Measurements from ENCODE around the gene FAT2. TPM values are rescaled to one million over a fixed set of nuclear protein-coding genes. Genes with fewer than 3 reads are reported as not detected.

The FAT2 gene
- polyA plus RNA-seq, 3 donors, result not detected

GRCh38 chr5:151632524-151632923 is 41.4 kb upstream of the FAT2 start:
- H3K9ac ChIP-seq (ENCODE audit: insufficient read depth, low read length, poor library complexity, severe bottlenecking), result no peak overlapping the region
- H3K4me3 Mint-ChIP-seq, result no peak overlapping the region
- H3K4me2 ChIP-seq (replicated peaks; ENCODE audit: extremely low read depth, low read length, poor library complexity, severe bottlenecking), result no peak overlapping the region

GRCh38 chr5:151631941-151632340 is 40.8 kb upstream of the FAT2 start:
- no peak for DNase-seq
- Histone ChIP-seq H3K4me2 (replicated peaks; ENCODE audit: extremely low read depth, low read length, poor library complexity, severe bottlenecking) (no peak overlapping the region), H3K27me3 (ENCODE audit: control insufficient read depth in 2 of 2, insufficient read depth in 2 of 2, low read length in 2 of 2) (peaks cover 0 to 4% of the 10 kb centered on the region in 2 donors), H3K36me3 (replicated peaks in 1 of 2; ENCODE audit: control insufficient read depth in 1 of 2, insufficient read depth in 2 of 2, low read length in 2 of 2) (no peaks in the 10 kb centered on the region), H3K27ac (ENCODE audit: low read depth in 1 of 2, low read length in 2 of 2) (no peak overlapping the region), H3K9ac (ENCODE audit: insufficient read depth, low read length, poor library complexity, severe bottlenecking) (no peak overlapping the region), H4K20me1 (ENCODE audit: insufficient read depth, low read length) (no peaks in the 10 kb centered on the region), H3K79me2 (ENCODE audit: insufficient read depth, low read length) (no peaks in the 10 kb centered on the region), H3K4me1 (ENCODE audit: control insufficient read depth in 1 of 2, insufficient read depth in 2 of 2, low read length in 2 of 2) (peaks cover 6% of the 10 kb centered on the region in 2 donors), H2AFZ (ENCODE audit: insufficient read depth, low read depth, low read length, poor library complexity, severe bottlenecking) (no peak overlapping the region), H3K9me3 (replicated peaks in 1 of 2; ENCODE audit: control insufficient read depth in 1 of 2, insufficient read depth in 1 of 2, low read length in 2 of 2) (no peaks in the 10 kb centered on the region), H3K4me3 (replicated peaks in 1 of 3; ENCODE audit: low read depth in 2 of 3, low read length in 3 of 3) (no peak overlapping the region)
- WGBS (ENCODE audit: insufficient coverage), result no CpG with 5 or more reads among the region's 5 CpGs
- no peak for TF ChIP-seq CTCF (IDR thresholded peaks at IDR 0.05)
- no peak overlapping the region for H3K4me3 Mint-ChIP-seq
- H3K27ac Mint-ChIP-seq, result no peak overlapping the region
- H3K4me1 Mint-ChIP-seq, result peaks cover 11% of the 10 kb centered on the region
- no peaks in the 10 kb centered on the region for H3K36me3 Mint-ChIP-seq
- intact Hi-C loops (cut with micrococcal nuclease), result no loop called here
- peaks cover 11 to 24% (median 20%) of the 10 kb centered on the region in 3 donors for H3K27me3 Mint-ChIP-seq (ENCODE audit: low read depth in 3 of 3)
- peaks cover 0 to 8% (median 0%) of the 10 kb centered on the region in 7 donors for H3K9me3 Mint-ChIP-seq

More at GRCh38 chr5:151632524-151632923, 41.4 kb upstream of the FAT2 start:
- Mint-ChIP-seq H3K27ac (no peak overlapping the region), H3K27me3 (ENCODE audit: low read depth in 3 of 3) (peaks cover 11 to 24% (median 17%) of the 10 kb centered on the region in 3 donors), H3K36me3 (no peaks in the 10 kb centered on the region), H3K4me1 (peaks cover 11% of the 10 kb centered on the region), H3K9me3 (peaks cover 0 to 8% (median 0%) of the 10 kb centered on the region in 7 donors)
- Histone ChIP-seq H3K9me3 (replicated peaks in 1 of 2; ENCODE audit: control insufficient read depth in 1 of 2, insufficient read depth in 1 of 2, low read length in 2 of 2) (no peaks in the 10 kb centered on the region), H3K79me2 (ENCODE audit: insufficient read depth, low read length) (no peaks in the 10 kb centered on the region), H3K36me3 (replicated peaks in 1 of 2; ENCODE audit: control insufficient read depth in 1 of 2, insufficient read depth in 2 of 2, low read length in 2 of 2) (no peaks in the 10 kb centered on the region), H3K4me1 (ENCODE audit: control insufficient read depth in 1 of 2, insufficient read depth in 2 of 2, low read length in 2 of 2) (peaks cover 6% of the 10 kb centered on the region in 2 donors), H4K20me1 (ENCODE audit: insufficient read depth, low read length) (no peaks in the 10 kb centered on the region), H3K4me3 (replicated peaks in 1 of 3; ENCODE audit: low read depth in 2 of 3, low read length in 3 of 3) (no peak overlapping the region), H3K27me3 (ENCODE audit: control insufficient read depth in 2 of 2, insufficient read depth in 2 of 2, low read length in 2 of 2) (peaks cover 0 to 4% of the 10 kb centered on the region in 2 donors), H2AFZ (ENCODE audit: insufficient read depth, low read depth, low read length, poor library complexity, severe bottlenecking) (no peak overlapping the region), H3K27ac (ENCODE audit: low read depth in 1 of 2, low read length in 2 of 2) (no peak overlapping the region)
- WGBS (ENCODE audit: insufficient coverage), result 78% methylated on average over 14 of the region's 15 CpGs
- no peak for DNase-seq
- no peak for TF ChIP-seq CTCF (IDR thresholded peaks at IDR 0.05)
- intact Hi-C loops (cut with micrococcal nuclease), result no loop called here
